ENCODE measurements around the gene HSP90AB1. TPM values are rescaled to one million over a fixed set of nuclear protein-coding genes. Genes with fewer than 3 reads are reported as not detected.

The HSP90AB1 gene
- total RNA-seq, 1 experiment from 2014 or later, result 1,358 TPM

DNA sequence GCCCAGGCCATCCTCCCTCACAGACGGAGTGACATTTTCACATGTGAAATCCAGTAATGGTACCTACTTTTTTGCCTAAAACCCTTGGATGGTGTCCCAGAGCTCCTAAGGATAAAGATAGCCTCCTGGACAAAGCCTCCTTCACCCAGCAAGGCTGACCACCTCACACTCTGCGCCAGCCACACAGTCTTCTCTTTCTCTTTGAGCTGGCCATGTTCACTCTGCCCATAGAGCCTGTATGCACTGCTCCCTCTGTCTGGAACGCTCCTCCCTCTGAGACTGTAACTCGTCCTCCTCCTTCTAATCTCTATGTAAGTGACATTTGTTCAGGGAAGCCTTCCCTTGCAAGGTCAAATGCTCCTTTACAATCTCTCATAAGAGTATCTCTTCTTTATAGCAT is 38.0 kb downstream of the HSP90AB1 start:
- H3K4me3 ChIP-seq, result no peak overlapping the region
- H3K27me3 ChIP-seq, result 0 out of 2 replicates have a peak, but pooled peaks cover 5% of the 10 kb centered on the region
- no peaks in the 10 kb centered on the region for H3K9me3 ChIP-seq (replicated peaks)
- no peaks in the 10 kb centered on the region for H3K36me3 ChIP-seq
- no peaks in the 10 kb centered on the region for H3K4me1 ChIP-seq
- no peak for DNase-seq
- no peak overlapping the region for H3K27ac ChIP-seq

DNA sequence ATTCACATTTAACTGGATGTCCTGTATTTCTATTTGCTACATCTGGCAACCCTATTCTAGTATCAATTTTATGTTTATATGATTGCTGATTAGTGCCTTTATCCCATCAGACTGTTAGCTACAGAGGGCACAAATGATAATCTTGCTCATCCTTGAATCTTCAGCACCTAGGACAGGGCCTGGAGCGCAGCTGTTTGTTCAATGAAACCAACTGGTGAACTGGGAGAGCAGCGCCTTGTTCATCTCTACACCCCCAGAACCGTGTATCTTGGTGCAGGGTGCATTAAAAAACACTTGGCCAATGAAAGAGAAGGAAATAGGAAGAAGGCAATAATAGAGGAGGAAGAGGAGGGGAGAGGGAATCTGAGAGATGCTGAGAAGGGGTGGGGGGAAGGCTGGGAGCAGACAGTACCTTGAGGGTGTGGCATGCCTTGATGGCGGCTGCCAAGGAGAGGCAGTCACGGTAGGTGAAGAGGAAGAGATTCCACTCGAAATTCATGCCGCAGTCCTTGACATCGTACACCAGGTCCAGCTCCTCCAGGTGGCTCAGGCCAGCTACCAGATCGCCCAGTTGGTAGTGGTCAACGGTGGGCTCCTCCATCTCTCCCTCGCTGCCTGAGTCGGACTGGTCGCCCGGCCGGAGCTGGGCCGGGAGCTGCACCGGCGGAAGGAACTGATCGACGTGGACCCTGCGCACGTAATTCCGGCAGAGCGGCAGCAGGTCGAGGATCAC is 38.8 kb downstream of the HSP90AB1 start:
- H3K9me3 ChIP-seq (replicated peaks), result no peaks in the 10 kb centered on the region
- no peaks in the 10 kb centered on the region for H3K4me1 ChIP-seq
- no peak overlapping the region for H3K4me3 ChIP-seq
- H3K27ac ChIP-seq, result no peak overlapping the region
- H3K36me3 ChIP-seq, result no peaks in the 10 kb centered on the region
- H3K27me3 ChIP-seq, result 0 out of 2 replicates have a peak, but pooled peaks cover 5% of the 10 kb centered on the region
- peak; percentile 38 to 65 for DNase-seq

DNA sequence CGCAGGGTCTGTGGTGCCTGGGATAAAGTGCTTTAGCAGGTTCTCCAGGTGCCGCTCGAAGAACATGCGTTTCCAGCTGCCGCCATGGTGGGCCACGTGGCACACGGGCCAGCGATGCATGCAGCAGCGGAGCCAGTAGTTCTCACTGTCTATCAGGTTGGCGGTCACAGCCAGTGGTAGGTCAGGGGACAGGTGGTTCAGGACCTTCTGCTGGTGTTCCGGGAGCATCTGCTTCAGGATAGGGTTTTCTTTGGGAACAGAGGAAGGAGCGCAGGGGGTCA is 39.3 kb downstream of the HSP90AB1 start:
- no peaks in the 10 kb centered on the region for H3K9me3 ChIP-seq (replicated peaks)
- peaks cover 7% of the 10 kb centered on the region; the same call in 1 of the 2 replicates for H3K27me3 ChIP-seq
- no peaks in the 10 kb centered on the region for H3K36me3 ChIP-seq
- no peak overlapping the region for H3K4me3 ChIP-seq
- no peak overlapping the region for H3K27ac ChIP-seq
- H3K4me1 ChIP-seq, result no peaks in the 10 kb centered on the region
- DNase-seq, result no peak

DNA sequence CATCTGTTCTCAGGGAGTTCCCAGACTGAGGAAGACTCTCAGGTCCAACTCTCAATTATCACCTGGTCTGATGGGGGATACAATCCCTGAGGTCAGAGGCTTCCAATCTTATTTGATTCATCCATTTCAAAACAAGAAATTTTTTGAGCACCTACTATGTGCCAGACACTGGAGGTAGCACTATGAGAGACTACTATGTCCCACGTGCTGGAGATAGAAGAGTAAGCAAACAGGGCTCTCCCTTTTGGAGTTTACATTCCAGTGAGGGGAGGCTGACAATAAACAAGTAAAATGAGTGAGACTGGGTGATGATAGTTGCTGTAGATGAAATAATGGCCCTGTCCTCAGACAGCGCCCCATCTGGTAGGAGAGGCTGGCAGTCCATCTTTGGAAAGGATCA is 39.8 kb downstream of the HSP90AB1 start:
- no peaks in the 10 kb centered on the region for H3K36me3 ChIP-seq
- H3K9me3 ChIP-seq (replicated peaks), result no peaks in the 10 kb centered on the region
- peaks cover 11% of the 10 kb centered on the region; the same call in 1 of the 2 replicates for H3K27me3 ChIP-seq

DNA sequence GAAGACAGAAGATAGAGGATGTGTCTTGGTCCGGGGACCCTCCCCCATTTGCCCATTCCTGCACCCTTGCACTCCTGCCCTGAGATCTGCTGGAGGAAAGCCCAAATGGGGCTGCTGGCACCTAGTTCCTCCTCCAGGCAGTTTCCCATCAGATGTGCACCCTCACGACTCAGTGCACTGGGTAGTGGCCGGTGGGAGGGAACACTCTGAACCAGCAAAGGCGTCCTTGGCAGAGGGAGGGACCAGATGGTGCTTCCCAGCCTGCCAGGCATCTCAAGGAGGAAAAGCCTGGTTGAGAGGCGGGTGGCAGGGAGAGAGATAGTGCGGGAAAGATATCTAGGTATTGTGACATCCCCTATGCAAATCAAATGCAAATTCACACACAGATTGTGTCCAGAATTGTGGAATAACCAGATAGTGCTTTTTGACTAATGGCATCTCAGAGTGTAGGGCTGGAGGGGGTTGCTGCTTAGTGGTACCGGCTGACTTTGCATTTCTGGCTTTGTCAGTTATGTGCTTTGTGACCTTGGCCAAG is 42.9 kb downstream of the HSP90AB1 start:
- H3K27me3 ChIP-seq, result peaks cover 16% of the 10 kb centered on the region; the same call in 1 of the 2 replicates

More for the DNA sequence above, 39.8 kb downstream of the HSP90AB1 start:
- no peak for DNase-seq
- H3K4me1 ChIP-seq, result no peaks in the 10 kb centered on the region
- H3K27ac ChIP-seq, result no peak overlapping the region
- H3K4me3 ChIP-seq, result no peak overlapping the region

DNA sequence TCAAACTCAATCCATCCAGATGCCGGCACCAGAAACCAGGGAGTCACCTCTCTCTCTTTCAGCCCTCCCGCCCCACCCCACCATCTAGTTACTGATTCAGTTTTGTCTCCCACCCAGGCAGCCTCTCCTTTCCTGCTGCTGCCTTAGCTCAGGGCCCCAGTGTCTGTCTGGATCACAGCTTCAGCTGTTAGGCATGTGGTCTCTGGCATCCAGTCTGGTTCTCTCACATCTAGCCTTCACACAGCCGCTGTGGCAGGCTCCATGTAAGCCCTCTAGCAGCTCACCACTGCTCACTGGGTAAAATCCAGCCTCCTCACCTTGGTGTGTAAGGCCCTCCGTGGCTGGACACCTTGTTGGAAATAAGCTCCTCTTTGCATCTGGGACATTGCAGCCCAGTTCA is 44.9 kb downstream of the HSP90AB1 start:
- Histone ChIP-seq H3K27me3 (peaks cover 16% of the 10 kb centered on the region; the same call in 1 of the 2 replicates), H3K27ac (no peak overlapping the region), H3K4me3 (no peak overlapping the region), H3K4me1 (no peaks in the 10 kb centered on the region), H3K36me3 (no peaks in the 10 kb centered on the region), H3K9me3 (replicated peaks) (no peaks in the 10 kb centered on the region)
- DNase-seq, result peak; percentile 46 to 53

More for the DNA sequence above, 42.9 kb downstream of the HSP90AB1 start:
- H3K27ac ChIP-seq, result no peak overlapping the region
- no peaks in the 10 kb centered on the region for H3K4me1 ChIP-seq
- DNase-seq, result no peak
- no peaks in the 10 kb centered on the region for H3K36me3 ChIP-seq
- H3K4me3 ChIP-seq, result no peak overlapping the region
- no peaks in the 10 kb centered on the region for H3K9me3 ChIP-seq (replicated peaks)

DNA sequence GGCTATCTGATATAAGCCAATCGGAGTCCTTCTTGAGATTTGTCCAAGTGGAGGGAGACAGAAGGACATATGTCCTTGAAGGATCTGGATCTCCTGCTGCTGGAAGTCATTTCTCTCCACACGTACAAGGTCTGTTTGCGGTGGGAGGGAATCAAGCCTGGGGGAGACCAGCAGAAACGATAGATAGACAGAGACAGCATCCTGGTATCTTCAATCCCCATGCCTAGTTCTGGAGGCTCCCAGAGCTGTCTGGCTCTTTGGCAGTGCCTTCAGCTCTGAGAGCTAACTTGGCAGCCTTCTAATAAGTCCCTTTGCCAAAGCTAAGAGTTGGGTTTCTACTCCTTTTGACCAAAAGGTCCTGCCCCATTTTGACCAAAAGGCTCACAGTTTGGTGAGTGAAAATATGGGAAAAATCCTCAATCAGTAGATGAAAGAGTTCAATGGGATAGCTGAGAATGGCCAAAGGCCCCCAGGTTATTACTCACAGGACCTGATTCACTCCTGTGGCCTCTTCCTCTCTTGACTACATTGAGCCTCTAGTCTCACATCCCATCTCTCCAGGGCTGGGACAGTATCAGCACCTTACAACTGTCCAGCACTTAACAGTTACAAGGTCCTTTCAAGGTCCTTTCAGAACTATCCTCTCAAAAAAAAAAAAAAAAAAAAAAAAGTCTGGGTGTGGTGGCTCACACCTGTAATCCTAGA is 45.9 kb downstream of the HSP90AB1 start:
- Histone ChIP-seq H3K27ac (no peak overlapping the region), H3K36me3 (no peaks in the 10 kb centered on the region), H3K27me3 (peaks cover 16% of the 10 kb centered on the region; the same call in 1 of the 2 replicates), H3K4me1 (no peaks in the 10 kb centered on the region), H3K9me3 (replicated peaks) (no peaks in the 10 kb centered on the region), H3K4me3 (no peak overlapping the region)
- no peak for DNase-seq

DNA sequence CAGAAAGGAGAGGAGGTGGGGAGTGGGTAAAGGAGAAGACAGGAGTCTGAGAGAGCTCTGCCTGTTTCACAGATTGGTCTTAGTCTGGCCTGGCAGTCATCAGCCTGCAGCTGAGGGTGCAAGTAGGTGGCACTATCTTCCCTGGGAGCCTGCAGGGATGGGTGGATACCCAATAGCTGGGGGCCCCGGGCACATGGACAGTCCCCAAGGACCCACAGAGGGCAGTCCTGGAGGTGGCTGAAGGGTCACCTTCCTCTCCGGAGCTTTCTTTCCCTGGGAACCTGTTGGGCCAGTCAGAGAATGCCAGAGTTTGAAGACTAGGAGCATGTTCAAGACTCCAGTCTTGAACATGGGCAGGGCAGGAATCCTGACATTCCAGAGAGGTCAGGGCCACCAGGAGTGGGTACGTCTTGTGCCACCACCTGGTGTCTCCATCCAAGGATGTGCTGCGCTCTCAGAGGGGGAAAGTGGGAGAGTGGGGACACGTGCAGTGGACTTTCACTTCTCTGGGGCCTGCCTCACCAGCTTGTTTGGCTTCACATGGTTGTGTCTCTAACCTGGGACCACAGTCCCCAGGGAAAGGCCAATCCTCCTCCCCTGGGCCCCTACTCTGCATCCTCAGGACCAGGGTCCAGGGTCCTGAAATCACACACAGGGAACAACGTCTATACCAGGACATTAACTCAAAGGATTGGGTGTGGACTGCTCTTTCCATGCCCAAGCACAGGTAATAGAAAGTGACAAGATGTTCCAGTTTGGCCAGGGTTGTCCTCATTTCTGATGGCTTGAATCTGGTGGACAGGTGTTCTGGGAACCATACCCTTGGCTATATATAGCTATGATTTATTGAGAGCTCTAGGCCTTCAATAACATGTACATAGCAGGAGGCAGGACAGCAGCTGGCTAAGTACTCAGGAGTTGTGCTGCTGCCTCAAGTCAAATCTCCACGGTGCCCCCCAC is 48.2 kb downstream of the HSP90AB1 start:
- DNase-seq, result peak in 1 of 2 experiments; percentile 20
- no peak overlapping the region for H3K27ac ChIP-seq
- H3K36me3 ChIP-seq, result peaks cover under 1% of the 10 kb centered on the region; the same call in 1 of the 2 replicates
- H3K27me3 ChIP-seq, result peaks cover 10% of the 10 kb centered on the region; the same call in 1 of the 2 replicates
- no peaks in the 10 kb centered on the region for H3K4me1 ChIP-seq
- H3K9me3 ChIP-seq (replicated peaks), result no peaks in the 10 kb centered on the region
- H3K4me3 ChIP-seq, result no peak overlapping the region

DNA sequence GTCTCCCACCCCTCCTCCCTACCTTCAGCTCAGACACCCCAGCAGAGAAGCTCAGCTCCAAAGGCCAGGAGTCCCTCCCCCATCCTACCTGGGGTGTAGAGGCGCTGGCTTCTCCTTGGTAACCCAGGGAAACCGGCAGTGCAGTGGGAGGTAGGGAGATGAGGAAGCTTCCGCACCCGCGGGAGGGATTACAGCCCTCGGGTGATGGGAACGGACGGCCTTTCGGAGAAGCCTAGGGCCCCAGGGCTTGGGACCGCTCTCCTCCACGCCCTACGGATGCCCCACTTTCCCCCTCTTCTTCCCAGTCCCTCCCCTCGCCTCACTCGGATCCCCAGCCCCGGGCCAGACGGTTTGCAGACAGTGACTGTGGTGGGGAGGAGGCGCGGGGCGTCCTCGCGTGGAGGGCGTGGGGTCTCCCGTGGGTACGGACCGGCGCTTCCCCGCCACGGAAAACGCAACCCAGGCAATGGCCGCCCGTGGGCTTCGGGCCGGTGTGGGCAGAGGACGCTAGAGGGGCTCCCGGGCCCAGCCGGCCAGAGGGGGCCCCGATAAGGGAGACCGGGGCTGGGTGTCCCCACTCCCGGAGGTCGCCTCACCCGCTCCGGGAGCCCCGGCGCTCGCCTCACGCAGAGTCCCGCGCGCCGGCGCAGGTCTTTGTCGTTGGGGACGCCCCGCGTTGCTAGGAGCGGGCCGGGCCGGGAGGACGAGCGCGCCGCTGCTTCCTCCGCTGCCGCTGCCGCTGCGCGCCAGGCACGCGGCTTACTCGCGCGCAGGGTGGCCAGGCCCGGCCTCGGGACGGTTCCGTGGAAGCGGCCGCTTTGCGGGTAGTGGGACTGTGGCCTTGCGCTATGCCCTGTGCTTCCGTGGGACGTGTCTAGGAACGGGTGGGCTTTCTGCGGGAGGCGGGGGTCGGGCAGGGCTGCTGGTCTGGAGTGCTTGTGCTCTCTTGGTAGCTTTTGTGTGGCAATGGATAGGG is 50.5 kb downstream of the HSP90AB1 start:
- Histone ChIP-seq H3K27ac (no peak overlapping the region), H3K9me3 (replicated peaks) (no peaks in the 10 kb centered on the region), H3K4me1 (no peaks in the 10 kb centered on the region), H3K27me3 (peaks cover under 1% of the 10 kb centered on the region; the same call in 1 of the 2 replicates), H3K36me3 (peaks cover 14% of the 10 kb centered on the region), H3K4me3 (no peak overlapping the region)
- no peak for DNase-seq

DNA sequence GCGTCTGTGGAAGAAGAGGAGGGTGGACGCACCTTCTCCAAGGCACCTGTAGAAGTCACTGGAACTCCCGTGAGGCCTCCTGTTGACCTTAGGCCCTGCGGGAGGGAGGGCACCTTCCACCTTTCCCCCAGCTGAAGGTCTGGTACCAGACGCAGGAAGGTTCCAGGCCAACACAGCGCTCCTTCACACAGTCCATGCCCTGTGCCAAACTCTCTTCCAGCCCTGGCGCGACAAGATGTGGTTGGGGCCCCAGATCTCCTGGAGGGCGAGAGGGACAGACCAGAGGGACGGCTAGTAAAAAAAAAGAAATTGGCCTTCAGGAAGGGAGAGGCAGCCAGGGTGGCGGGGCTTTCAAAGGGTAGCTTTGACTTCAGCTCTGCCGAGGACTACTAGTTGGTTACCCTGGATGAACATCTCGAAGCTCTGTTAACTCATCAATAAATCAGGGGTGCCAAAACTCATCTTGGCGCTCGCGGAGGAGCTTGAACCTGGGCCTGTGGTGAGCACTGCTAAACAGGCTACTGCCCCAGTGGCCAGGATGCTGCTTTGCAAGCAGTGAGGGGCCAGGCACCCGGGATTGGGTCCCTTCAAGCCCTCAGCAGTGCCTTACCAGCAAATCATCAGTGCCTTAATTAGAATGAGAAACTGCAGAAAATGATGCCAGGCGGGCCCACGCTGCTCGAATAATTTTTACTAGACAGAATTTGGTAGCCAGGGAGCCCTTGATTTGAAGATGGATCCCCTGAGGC is 51.3 kb downstream of the HSP90AB1 start:
- no peak overlapping the region for H3K27ac ChIP-seq
- no peak overlapping the region for H3K4me3 ChIP-seq
- H3K27me3 ChIP-seq, result no peaks in the 10 kb centered on the region; the same call in 1 of the 2 replicates
- no peaks in the 10 kb centered on the region for H3K9me3 ChIP-seq (replicated peaks)
- DNase-seq, result no peak
- H3K4me1 ChIP-seq, result no peaks in the 10 kb centered on the region
- H3K36me3 ChIP-seq, result peaks cover 23% of the 10 kb centered on the region

DNA sequence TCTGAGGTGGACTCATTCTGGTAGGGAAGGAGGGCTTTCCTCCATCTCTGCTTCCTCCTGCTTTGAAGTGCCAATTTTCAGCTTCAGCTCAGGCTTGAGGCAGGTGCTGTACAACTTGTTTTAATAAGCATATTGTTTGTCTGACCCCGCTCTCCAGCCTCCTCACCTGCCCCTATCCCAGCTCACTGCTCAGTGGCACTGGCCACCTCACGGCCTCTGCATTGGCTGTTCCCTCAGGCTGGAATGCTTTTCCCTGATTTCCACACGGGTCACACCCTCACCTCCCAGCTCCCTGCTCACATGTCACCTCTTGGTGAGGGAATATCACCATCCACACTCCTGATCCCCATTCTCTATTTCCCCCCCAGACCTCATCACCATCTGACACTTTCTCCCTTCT is 52.0 kb downstream of the HSP90AB1 start:
- Histone ChIP-seq H3K4me3 (no peak overlapping the region), H3K9me3 (replicated peaks) (no peaks in the 10 kb centered on the region), H3K36me3 (peaks cover 29% of the 10 kb centered on the region), H3K27me3 (no peaks in the 10 kb centered on the region; the same call in 1 of the 2 replicates), H3K27ac (no peak overlapping the region), H3K4me1 (no peaks in the 10 kb centered on the region)
- no peak for DNase-seq

DNA sequence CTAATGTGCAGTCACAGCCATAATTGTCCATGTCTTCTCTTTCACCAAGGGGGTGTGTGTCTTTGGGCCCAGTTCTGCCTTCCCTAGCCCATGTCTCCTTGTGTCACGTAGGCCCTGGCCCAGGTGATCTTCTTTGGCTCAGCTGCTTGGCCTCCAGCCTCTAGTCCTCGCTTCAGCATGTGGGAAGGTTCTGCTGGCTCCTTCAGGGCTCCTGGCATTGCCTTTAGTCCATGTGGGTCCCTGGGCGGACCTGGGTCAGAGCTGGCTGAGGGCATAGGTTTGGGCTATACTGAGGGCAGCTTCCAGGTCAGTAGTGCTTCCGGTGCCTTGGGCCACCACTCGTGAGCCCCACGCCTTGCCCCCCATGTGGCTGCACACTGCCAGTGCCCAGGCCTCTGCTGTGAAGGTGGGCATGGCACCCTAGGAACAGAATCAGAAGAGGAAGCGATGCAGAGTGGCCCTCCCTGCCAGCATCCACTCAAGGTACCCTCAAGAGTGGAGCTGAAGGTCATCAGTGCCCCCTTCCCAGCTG is 53.5 kb downstream of the HSP90AB1 start:
- Histone ChIP-seq H3K9me3 (replicated peaks) (no peaks in the 10 kb centered on the region), H3K27me3 (no peaks in the 10 kb centered on the region; the same call in 1 of the 2 replicates), H3K27ac (no peak overlapping the region), H3K36me3 (peaks cover 40% of the 10 kb centered on the region), H3K4me1 (no peaks in the 10 kb centered on the region), H3K4me3 (no peak overlapping the region)
- DNase-seq, result no peak

DNA sequence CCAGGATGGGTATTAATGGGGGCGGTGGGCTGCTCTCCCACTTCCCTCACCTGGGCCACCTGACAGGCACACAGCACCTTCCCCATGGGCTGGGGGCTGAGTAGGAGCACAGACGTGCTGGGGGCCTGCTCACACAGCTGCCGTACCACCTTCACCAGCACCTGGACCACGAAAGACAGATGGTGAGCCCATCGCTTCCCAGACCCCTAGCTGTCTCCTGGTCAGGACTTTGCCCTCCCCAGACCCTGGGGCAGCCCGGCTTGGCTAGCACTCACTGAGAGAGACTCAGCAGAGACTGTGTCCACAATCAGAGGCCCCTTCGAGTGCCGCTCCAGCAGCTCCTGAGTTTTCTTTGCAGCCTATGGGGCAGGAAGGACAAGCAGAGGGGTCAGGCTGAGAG is 54.2 kb downstream of the HSP90AB1 start:
- Histone ChIP-seq H3K27me3 (no peaks in the 10 kb centered on the region), H3K4me1 (no peaks in the 10 kb centered on the region), H3K4me3 (no peak overlapping the region), H3K36me3 (peaks cover 47% of the 10 kb centered on the region), H3K9me3 (replicated peaks) (no peaks in the 10 kb centered on the region), H3K27ac (no peak overlapping the region)
- DNase-seq, result no peak

Measured in SJCRH30 (cell line).